IPS-18a (cell line): ENCODE measurements around the gene SMYD2.

ENCODE experiments used
- H3K27ac ChIP-seq: one replicate; pipeline ENCODE4 v1.5.1; 2013; ENCODE audit warnings: low read length
- H3K27me3 ChIP-seq: one replicate; pipeline ENCODE4 v1.6.1; 2013; ENCODE audit warnings: mild to moderate bottlenecking, low read length; ENCODE audit not compliant: control insufficient read depth, insufficient read depth
- H3K36me3 ChIP-seq: one replicate; pipeline ENCODE4 v1.6.1; 2013; ENCODE audit warnings: low read depth, low read length; ENCODE audit not compliant: control insufficient read depth
- H3K4me1 ChIP-seq: one replicate; pipeline ENCODE4 v1.6.1; 2013; ENCODE audit warnings: low read depth, low read length; ENCODE audit not compliant: control insufficient read depth
- H3K4me3 ChIP-seq: one replicate; pipeline ENCODE4 v1.5.1; 2013; ENCODE audit warnings: low read length
- H3K9ac ChIP-seq: one replicate; pipeline ENCODE4 v1.6.1; 2013; ENCODE audit warnings: mild to moderate bottlenecking, low read length, moderate library complexity
- H3K9me3 ChIP-seq: one replicate; pipeline ENCODE4 v1.6.1; 2013; ENCODE audit warnings: low read depth, low read length; ENCODE audit not compliant: control insufficient read depth

Gene SMYD2

GRCh38 chr1:214310777-214311690 is 30.1 kb downstream of the SMYD2 start:
- Histone ChIP-seq H3K9me3 (no peaks in the 10 kb centered on the region), H3K27ac (no peak overlapping the region), H3K36me3 (no peaks in the 10 kb centered on the region), H3K4me3 (no peak overlapping the region), H3K4me1 (peaks cover 11% of the 10 kb centered on the region), H3K27me3 (peaks cover 45% of the 10 kb centered on the region), H3K9ac (no peak overlapping the region)

- Histone ChIP-seq H3K36me3 (no peaks in the 10 kb centered on the region), H3K27ac (no peak overlapping the region), H3K4me3 (no peak overlapping the region), H3K9me3 (no peaks in the 10 kb centered on the region), H3K27me3 (peaks cover 48% of the 10 kb centered on the region), H3K9ac (no peak overlapping the region), H3K4me1 (peaks cover 16% of the 10 kb centered on the region)
Observed at GRCh38 chr1:214312530-214313051, 31.6 kb downstream of the SMYD2 start.

GRCh38 chr1:214314178-214314843 is 33.4 kb downstream of the SMYD2 start:
- Histone ChIP-seq H3K27me3 (peaks cover 65% of the 10 kb centered on the region), H3K9me3 (no peaks in the 10 kb centered on the region), H3K36me3 (no peaks in the 10 kb centered on the region), H3K9ac (no peak overlapping the region), H3K27ac (no peak overlapping the region), H3K4me3 (no peak overlapping the region), H3K4me1 (peaks cover 34% of the 10 kb centered on the region)

GRCh38 chr1:214316593-214316992 is 35.6 kb downstream of the SMYD2 start:
- peaks cover 68% of the 10 kb centered on the region for H3K27me3 ChIP-seq
- H3K36me3 ChIP-seq = no peaks in the 10 kb centered on the region
- H3K4me1 ChIP-seq = peaks cover 35% of the 10 kb centered on the region
- H3K9me3 ChIP-seq = no peaks in the 10 kb centered on the region
- H3K27ac ChIP-seq = no peak overlapping the region
- H3K4me3 ChIP-seq = peak overlapping the region; percentile 31
- H3K9ac ChIP-seq = peak overlapping the region; percentile 24

GRCh38 chr1:214317300-214317699 is 36.3 kb downstream of the SMYD2 start:
- Histone ChIP-seq H3K9ac (peak overlapping the region; percentile 28), H3K4me3 (peak overlapping the region; percentile 31), H3K4me1 (peaks cover 28% of the 10 kb centered on the region), H3K27me3 (peaks cover 62% of the 10 kb centered on the region), H3K9me3 (no peaks in the 10 kb centered on the region), H3K27ac (no peak overlapping the region), H3K36me3 (no peaks in the 10 kb centered on the region)

- Histone ChIP-seq H3K27ac (no peak overlapping the region), H3K9ac (peak overlapping the region; percentile 28), H3K36me3 (no peaks in the 10 kb centered on the region), H3K9me3 (no peaks in the 10 kb centered on the region), H3K4me1 (peaks cover 26% of the 10 kb centered on the region), H3K4me3 (peak overlapping the region; percentile 31), H3K27me3 (peaks cover 59% of the 10 kb centered on the region)
Observed at GRCh38 chr1:214317734-214318133, 36.8 kb downstream of the SMYD2 start.

- no peaks in the 10 kb centered on the region for H3K36me3 ChIP-seq
- H3K27ac ChIP-seq = no peak overlapping the region
- peaks cover 26% of the 10 kb centered on the region for H3K4me1 ChIP-seq
- H3K4me3 ChIP-seq = peak overlapping the region; percentile 31
- H3K9me3 ChIP-seq = no peaks in the 10 kb centered on the region
- H3K9ac ChIP-seq = no peak overlapping the region
- H3K27me3 ChIP-seq = peaks cover 55% of the 10 kb centered on the region
Observed at GRCh38 chr1:214318356-214318755, 37.4 kb downstream of the SMYD2 start.

- no peak overlapping the region for H3K4me3 ChIP-seq
- H3K27ac ChIP-seq = no peak overlapping the region
- peaks cover 48% of the 10 kb centered on the region for H3K27me3 ChIP-seq
- H3K4me1 ChIP-seq = peaks cover 26% of the 10 kb centered on the region
- no peaks in the 10 kb centered on the region for H3K9me3 ChIP-seq
- no peak overlapping the region for H3K9ac ChIP-seq
- H3K36me3 ChIP-seq = no peaks in the 10 kb centered on the region
Observed at GRCh38 chr1:214318956-214319736, 38.2 kb downstream of the SMYD2 start.

- H3K4me3 ChIP-seq = no peak overlapping the region
- H3K27me3 ChIP-seq = peaks cover 40% of the 10 kb centered on the region
- H3K9me3 ChIP-seq = no peaks in the 10 kb centered on the region
- H3K9ac ChIP-seq = no peak overlapping the region
- peaks cover 26% of the 10 kb centered on the region for H3K4me1 ChIP-seq
- no peaks in the 10 kb centered on the region for H3K36me3 ChIP-seq
- no peak overlapping the region for H3K27ac ChIP-seq
Observed at GRCh38 chr1:214319938-214320337, 39.0 kb downstream of the SMYD2 start.

GRCh38 chr1:214321705-214322453 is 40.9 kb downstream of the SMYD2 start:
- Histone ChIP-seq H3K36me3 (no peaks in the 10 kb centered on the region), H3K4me3 (no peak overlapping the region), H3K27ac (no peak overlapping the region), H3K4me1 (peaks cover 25% of the 10 kb centered on the region), H3K9me3 (no peaks in the 10 kb centered on the region), H3K9ac (no peak overlapping the region), H3K27me3 (peaks cover 29% of the 10 kb centered on the region)
